ENCODE measurements around the gene RHOBTB1.

- TF ChIP-seq TEAD4 (IDR thresholded peaks at IDR 0.05) (no peak), CEBPB (IDR thresholded peaks at IDR 0.05) (no peak), TCF12 (IDR thresholded peaks at IDR 0.05; ENCODE audit: low read depth) (no peak)
- TF ChIP-seq, protein P1, sequence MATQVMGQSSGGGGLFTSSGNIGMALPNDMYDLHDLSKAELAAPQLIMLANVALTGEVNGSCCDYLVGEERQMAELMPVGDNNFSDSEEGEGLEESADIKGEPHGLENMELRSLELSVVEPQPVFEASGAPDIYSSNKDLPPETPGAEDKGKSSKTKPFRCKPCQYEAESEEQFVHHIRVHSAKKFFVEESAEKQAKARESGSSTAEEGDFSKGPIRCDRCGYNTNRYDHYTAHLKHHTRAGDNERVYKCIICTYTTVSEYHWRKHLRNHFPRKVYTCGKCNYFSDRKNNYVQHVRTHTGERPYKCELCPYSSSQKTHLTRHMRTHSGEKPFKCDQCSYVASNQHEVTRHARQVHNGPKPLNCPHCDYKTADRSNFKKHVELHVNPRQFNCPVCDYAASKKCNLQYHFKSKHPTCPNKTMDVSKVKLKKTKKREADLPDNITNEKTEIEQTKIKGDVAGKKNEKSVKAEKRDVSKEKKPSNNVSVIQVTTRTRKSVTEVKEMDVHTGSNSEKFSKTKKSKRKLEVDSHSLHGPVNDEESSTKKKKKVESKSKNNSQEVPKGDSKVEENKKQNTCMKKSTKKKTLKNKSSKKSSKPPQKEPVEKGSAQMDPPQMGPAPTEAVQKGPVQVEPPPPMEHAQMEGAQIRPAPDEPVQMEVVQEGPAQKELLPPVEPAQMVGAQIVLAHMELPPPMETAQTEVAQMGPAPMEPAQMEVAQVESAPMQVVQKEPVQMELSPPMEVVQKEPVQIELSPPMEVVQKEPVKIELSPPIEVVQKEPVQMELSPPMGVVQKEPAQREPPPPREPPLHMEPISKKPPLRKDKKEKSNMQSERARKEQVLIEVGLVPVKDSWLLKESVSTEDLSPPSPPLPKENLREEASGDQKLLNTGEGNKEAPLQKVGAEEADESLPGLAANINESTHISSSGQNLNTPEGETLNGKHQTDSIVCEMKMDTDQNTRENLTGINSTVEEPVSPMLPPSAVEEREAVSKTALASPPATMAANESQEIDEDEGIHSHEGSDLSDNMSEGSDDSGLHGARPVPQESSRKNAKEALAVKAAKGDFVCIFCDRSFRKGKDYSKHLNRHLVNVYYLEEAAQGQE (IDR thresholded peaks at IDR 0.05; ENCODE audit: low read depth), result no peak
Measured at GRCh38 chr10:60849217-60849616, 94.8 kb downstream of the RHOBTB1 start.

Data from Ishikawa (cell line).